HG03571 (cell line): ENCODE results near the gene PDCD1.
A peak's percentile ranks its signal among the peaks of the same experiment; 100 is the strongest.

Experiments used
- ATAC-seq: cut with Tn5 transposase; IDR thresholded peaks from one replicate; pipeline ENCODE4 v1.9.1; 2021; ENCODE audit not compliant: unreplicated experiment

Gene PDCD1

DNA sequence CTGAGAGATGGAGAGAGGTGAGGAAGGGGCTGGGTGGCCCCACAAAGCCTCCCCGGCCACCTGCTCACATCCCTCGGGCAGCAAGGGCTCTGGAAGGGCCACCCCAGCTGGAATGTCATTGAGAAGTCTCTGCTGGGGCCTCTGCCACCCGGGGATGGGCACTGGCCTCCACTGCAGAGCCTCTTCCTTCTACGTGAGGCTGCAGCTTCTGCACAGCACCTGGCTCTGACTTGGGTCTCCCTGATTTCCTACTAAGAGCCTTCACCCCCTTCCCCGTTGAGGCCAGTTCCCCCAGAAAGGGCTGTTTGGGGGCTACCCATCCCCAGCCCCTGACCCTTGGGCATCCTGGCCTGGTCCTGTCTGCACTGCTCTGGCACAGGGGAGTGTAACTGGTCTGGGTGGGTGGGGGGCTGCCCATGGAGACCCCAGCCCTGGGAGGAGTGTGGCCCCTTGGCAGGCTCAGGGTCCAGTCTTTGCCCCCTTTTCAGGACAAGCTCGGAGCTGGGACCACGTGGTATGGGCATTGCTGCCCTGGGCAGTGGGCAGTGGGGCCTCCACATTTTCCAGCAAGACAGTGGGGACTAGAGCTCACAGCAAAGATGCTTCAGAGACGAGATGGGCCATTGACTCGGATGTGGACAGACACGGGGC, 5.6 kb downstream of the PDCD1 start:
- ATAC-seq, result no peak

DNA sequence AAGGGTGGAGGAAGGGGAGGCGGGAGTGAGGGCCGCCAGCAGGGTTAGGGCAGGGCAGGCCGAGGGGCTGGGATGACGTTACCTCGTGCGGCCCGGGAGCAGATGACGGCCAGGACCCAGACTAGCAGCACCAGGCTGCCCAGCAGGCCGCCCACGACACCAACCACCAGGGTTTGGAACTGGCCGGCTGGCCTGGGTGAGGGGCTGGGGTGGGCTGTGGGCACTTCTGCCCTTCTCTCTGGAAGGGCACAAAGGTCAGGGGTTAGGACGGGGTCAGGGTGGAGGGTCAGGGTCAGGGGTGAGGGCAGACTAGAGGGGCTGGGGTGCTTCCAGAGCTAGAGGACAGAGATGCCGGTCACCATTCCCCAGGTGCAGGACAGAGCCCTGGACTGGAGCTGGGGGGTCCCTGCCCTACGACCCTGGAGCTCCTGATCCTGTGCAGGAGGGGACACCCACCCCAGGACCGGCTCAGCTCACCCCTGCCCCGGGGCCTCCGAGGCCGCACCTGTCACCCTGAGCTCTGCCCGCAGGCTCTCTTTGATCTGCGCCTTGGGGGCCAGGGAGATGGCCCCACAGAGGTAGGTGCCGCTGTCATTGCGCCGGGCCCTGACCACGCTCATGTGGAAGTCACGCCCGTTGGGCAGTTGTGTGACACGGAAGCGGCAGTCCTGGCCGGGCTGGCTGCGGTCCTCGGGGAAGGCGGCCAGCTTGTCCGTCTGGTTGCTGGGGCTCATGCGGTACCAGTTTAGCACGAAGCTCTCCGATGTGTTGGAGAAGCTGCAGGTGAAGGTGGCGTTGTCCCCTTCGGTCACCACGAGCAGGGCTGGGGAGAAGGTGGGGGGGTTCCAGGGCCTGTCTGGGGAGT, 6.3 kb downstream of the PDCD1 start:
- no peak for ATAC-seq

DNA sequence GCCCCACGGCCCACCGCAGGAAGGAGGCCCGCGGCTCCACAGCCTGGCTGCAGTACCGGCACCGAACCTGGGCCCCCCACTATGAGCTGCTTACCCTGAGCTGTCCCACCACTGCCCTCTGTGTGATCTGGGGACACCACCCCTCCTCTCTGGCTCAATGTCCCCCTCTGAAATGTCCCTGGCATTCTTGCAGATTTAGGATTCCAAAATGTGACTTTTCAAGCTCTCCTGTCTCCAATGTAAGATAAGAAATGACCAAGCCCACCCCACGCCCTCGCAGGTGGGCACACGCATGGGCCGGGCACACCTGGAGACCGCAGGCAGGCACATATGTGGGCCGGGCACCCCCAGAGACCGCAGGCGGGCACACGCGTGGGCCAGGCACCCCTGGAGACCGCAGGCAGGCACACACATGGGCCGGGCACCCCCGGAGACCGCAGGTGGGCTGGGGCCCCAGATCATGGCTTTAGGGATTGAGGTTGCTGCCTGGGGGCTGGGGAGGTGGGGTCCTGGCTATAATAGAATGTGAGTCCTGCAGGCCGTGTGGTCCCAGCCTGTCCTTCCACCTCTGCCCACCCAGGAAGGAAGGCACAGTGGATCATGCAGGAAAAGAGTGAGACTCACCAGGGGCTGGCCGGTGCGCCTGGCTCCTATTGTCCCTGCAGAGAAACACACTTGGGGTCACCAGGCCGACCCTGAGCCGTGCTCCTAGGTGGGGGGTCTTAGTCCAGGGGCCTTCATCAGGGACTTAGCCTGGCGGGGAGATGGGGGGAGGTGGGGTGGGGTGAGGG, 7.2 kb downstream of the PDCD1 start:
- no peak for ATAC-seq

DNA sequence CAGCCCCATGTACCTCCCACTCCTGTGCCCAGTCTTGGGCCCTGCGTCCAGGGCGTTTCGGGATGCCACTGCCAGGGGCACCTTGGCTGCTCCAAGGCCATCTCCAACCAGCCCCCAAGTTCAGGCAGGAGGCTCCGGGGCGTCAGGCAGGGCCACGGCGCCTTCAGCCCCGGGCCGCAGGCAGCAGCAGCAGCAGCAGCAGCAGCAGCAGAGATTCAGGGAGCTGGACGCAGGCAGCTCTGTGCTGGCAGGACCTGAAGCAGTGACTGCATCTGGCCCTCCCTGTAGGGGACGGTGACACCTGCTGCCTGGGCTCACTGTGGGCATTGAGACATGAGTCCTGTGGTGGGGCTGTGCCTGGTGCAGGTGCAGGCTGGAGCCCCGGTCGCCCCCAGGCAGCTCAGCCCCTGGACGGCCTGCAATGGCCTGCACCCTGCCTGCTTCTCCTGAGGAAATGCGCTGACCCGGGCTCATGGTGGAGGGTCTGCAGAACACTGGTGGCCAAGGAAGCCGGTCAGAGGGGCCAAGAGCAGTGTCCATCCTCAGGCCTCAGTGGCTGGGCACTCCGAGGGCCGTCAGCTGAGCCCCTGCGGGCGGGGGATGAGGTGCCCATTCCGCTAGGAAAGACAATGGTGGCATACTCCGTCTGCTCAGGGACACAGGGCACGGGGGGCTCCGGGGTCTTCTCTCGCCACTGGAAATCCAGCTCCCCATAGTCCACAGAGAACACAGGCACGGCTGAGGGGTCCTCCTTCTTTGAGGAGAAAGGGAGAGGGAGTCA, 8.0 kb downstream of the PDCD1 start:
- no peak for ATAC-seq

DNA sequence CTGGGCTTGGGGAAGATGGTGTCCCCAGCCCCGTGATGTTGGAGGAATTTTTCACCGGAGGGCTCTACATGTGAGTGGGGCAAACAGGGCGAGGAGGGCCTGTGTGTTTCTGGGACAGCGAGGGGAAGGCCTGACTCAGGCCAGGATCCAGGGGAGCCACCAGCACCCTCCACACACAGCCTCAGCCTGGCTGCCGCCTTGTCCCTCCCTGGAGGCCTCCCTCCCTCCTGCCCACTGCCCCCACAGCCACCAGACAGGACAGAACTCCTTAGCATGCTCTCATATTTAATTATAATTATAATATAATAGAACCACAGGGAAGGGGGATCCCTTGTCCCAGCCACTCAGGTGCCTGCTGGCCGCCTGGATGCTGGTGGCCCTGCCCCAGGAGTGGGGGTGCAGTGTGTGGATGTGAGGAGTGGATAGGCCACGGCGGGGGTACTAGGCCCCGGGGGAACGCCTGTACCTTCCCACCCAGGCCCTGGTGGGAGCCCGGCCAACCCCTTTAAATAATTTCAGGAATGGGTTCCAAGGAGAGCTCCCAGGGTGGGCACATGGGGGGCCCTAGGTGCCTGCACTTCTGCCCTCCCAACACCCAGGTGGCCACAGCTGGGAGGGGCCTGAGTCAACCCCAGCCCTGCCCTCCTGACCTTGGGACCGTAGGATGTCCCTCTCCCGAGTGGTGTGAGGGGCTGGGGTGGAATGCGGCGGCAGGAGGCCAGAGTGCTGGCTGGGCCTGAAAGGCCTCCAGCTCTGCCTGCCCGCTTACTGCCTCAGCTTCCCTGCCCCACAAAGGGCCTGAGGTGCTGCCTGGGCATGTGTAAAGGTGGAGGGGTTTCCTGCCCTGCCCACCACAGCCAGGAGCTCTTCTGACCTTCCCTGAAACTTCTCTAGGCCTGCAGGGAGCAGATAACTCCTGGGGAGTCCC, 8.8 kb downstream of the PDCD1 start:
- ATAC-seq, result no peak

DNA sequence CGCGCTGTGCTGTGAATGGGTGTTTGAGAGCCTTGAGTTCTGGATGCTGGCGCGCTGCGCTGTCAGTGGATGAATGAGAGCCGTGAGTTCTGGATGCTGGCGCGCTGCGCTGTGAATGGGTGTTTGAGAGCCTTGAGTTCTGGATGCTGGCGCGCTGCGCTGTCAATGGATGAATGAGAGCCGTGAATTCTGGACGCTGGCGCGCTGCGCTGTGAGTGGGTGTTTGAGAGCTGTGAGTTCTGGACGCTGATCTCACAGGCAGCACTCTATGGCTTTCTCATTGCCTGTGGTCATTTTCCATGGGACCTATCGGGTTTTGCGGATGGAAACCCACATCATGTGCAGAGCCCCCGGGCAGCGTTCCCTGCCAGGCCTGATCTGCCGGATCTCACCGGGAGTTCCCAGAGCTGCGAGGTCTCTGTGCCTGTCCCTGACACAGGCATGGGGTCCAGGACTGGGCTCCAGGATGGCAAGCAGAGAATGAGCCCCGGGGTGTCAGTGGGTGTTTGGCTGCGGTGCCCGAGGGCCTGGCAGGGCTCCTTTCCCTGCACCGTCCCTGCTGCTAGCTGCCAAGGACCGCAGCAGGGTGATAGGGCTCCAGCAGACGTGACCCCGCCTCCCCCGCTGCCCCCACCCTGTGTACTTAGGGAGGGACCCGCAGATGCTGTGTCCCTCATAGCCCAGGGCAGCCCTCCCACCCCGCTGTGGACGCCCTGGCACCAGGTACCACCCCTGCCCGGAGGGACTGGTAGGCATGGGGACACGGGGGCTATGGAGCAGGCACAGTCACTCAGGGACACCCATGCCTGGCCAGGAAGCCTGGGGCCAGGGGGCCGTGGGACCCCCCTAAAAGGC, 9.7 kb downstream of the PDCD1 start:
- ATAC-seq, result no peak

DNA sequence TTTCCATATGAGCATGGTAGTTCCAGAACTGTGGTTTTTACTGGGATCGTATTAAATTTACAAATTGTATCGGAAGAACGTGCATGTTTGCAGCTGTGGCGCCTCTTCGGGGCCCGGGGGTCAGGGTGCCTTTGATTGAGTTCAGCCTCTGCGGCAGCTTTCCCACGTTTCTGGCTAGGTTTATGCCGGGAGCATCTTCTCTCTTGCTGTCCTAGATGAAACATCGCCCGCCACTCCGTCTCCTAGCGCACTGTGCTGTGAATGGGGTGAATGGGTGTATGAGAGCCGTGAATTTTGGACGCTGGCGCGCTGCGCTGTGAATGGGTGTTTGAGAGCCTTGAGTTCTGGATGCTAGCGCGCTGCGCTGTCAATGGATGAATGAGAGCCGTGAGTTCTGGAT, 12.3 kb downstream of the PDCD1 start:
- no peak for ATAC-seq

DNA sequence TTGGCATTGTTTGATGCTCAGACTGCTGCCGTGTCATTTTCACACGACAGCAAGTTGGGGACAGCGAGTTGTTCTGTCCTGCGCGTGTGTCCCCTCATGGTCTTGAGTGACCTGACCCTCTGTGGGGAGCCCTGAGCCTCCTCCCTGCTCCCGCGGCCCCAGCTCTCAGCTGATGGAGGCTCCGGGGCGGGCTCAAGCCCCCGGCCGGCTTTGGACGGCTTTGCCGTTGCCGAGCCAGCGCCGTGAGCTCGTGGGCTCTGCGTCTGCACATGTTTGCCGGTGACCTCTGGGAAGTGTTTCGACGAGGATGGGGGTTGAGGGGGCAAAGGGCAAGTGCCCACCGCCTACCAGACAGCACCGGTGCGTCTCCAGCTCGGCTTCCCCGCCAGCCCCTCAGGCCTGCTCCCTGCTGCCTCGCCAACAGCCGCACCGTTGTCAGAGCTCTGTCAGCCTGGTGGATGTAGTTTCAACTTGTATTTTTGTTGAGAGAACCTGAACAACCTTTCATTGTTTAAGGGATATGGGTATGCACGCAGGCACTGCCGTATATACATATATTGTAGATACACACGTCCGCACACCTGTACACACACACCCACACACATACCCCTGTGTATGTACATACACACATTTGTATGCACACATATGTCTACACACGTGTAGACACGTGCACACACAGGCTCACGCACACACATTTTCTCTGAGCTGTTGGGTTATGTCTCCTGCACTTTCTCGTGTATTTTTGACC, 13.7 kb downstream of the PDCD1 start:
- no peak for ATAC-seq

DNA sequence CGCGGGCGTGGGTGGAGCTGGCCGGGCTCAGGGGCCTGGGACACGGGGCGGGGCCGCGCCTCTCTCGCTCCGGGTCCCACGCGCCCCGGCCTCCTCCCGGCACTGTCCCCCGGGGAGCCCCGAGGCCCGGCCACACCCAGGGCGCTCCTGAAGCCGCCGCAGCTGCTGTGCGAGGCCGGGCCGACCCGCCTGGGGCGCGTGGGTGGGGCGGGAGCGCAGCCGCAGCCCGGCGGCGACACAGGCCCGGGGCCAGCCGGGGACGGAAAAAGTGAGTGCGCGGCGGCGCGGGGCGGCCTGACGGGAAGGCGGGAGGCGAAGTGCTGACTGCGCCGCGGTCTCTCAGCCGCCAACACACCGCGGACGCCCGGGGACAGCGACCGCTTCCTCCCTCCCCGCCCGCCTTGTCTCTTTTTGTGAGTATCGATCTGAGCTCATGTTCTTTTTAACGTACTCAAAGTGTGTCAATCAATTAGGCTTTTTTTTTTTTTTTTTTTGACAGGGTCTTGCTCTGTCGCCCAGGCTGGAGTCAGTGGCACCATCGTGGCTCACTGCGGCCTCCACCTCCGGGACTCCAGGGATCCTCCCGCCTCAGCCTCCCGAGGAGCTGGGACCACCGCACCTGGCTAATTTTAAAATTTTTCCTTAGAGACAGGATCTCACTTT, 14.5 kb downstream of the PDCD1 start:
- peak; percentile 47 for ATAC-seq

DNA sequence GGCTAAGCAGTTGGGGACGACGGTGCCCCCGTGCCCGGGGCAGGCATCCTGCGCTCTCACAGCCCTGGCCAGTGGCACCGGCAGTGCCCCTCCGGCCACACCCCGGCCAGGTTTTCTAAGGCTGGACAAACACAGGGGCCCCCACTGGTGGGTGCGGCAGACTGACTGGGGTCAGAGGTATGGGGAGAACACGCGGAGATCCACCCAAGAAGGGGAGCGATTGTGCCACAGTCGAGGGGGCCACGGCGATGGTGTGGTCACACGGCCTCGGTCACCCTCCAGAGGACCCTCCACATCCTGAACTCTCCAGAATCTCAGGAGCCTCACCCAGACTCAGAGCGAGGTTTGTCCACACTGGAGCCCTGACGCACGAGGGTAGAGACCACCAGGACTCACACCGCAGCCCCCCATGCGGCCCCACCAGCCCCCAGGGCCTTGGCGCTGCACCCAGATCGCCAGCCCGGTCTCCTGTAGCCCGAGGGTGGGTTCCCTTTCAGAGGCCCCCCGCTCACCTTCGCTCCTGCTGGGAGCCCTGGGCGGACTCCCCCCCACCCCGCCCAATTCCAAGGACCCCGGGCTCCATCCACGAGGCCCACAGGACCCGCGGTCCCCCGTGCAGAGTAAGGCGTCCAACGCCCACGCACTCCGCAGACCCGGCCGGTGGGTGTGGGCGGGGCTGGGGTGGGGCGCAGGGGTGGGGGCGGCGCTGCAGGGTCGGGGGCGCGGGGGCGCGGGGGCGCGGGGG, 15.2 kb downstream of the PDCD1 start:
- ATAC-seq, result no peak

DNA sequence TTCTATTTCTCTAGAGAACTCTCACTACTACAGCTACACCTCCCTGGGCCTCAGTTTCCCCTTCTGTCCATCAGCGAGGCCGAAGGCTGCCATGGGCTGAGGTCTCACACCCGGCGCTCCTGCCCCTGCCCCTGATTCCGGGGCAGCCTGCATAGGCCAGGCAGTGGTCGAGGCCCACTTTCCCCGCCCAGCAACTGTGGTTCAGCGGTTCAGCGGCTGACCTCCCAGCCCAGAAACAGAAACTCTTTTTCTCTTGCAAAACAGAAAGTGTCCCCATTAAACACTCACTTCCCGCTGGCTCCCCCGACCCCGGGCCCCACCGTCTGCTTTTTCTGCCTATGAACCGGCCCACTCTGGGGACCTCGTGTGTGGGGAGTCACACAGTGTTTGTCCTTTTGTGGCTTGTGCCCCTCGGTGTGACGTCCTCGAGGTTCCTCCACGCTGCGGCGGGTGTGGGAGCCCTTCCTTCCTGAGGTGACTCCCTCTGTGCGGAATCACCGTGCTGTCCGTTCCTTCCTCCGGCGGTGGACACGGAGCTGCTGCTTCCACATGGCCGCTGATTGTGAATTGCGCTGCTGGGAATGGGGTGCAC, 16.0 kb downstream of the PDCD1 start:
- no peak for ATAC-seq

DNA sequence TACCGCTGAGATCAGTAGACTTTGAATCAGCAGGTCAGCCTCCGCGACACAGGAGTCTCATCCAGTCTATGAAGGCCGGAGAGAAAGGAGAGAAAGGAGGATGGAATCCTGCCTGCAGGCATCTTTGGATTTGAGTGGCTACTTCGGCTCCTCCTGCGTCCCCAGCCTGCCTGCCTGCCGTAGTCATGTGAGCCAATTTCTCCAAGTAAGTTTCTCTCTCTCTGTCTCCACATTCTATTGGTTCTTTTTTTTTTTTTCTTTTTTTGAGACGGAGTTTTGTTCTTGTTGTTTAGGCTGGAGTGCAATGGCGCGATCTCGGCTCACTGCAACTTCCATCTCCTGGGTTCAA, 16.7 kb downstream of the PDCD1 start:
- ATAC-seq, result no peak

DNA sequence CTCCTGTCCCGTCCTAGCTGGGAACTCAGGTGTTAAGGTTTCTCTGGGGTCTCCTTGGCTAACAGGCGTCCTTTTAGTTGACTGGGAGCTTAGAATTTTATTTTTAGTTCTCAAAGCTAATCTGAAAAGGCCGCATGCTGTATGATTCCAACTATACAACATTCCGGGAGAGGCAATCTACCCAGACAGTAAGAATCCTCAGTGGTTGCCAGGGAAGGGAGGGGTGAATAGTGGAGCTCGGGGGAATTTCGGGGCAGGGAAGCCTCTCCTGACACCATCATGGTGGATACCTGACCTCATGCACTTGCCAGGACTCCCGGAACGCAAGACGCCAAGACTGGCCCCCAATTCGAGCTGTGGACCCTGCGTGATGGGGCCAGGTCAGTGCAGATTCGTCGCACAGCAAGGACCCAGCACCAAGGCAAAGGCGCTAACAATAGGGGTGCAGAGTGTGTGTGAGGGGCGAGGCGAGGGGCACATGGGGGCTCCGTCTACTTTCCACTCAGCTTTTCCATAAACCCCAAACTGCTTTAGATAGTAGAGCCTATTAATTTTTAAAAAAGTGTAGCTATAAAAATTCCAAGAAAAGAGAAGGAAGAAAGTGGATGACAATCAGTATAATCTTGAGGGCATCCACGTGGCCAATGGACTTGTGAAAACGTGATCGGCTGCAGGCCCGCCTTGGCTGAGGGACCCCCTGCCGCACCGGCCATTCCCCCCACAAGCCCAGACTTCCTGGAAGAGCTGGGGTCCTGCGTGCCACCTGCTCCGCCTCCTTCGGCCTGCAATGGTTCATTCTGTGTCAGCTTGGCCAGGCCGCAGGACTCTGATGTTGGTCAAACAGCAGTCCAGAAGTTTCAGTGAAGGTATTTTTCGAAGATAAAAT, 17.3 kb downstream of the PDCD1 start:
- ATAC-seq, result no peak

DNA sequence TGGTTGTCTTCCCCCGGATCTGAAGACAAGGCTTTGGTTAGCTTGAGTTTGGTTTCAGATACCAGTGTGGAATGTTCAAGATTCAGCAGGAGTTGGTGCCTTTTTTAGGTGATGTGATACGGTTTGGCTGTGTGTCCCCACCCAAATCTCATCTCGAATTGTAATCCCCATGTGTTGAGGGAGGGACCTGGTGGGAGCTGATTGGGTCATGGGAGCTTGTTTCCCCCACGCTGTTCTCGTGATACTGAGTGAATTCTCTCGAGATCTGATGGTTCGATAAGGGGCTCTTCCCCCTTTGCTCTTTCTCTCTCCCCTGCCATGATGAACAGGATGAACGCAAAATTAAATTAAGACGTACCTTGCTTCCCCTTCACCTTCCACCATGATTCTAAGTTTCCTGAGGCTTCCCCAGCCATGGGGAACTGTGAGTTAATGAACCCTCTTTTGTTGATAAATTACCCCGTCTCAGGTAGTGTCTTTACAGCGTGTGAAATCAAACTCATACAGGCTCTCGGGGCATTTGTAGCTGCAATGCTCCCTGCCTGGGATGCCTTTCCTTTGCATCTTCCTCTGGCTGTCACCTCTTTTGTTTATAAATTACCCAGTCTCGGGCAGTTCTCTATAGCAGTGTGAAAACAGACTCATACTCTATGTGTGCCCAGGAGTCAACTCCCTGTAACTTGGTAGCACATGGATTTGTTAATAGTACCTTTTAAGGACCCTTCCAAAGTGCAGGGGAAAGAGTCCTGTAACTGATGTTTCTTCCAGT, 21.3 kb downstream of the PDCD1 start:
- no peak for ATAC-seq

DNA sequence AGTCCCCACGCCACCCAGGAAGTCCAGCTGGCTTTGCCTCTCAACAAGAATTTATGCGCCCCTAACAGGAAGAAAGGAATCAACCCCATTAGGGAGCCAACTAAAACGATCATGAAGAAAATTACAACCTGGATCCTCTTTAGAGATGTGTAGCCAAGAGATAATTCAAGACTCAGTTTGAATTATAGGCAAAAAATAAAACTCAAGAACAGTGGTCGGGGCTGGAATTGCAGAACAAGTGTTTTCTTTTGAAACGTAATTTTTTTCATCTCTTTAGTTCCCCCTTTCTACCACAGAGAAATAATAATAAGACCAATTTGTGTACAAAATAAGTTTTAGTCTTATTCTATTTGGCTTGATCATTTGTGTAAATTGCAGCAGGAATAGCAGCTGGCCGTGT, 22.4 kb downstream of the PDCD1 start:
- no peak for ATAC-seq
